ENCODE measurements around the gene FYN. TPM values are rescaled to one million over a fixed set of nuclear protein-coding genes. Genes with fewer than 3 reads are reported as not detected.

Gene FYN
- total RNA-seq, 1 experiment from 2014 or later = 49.9 TPM

DNA sequence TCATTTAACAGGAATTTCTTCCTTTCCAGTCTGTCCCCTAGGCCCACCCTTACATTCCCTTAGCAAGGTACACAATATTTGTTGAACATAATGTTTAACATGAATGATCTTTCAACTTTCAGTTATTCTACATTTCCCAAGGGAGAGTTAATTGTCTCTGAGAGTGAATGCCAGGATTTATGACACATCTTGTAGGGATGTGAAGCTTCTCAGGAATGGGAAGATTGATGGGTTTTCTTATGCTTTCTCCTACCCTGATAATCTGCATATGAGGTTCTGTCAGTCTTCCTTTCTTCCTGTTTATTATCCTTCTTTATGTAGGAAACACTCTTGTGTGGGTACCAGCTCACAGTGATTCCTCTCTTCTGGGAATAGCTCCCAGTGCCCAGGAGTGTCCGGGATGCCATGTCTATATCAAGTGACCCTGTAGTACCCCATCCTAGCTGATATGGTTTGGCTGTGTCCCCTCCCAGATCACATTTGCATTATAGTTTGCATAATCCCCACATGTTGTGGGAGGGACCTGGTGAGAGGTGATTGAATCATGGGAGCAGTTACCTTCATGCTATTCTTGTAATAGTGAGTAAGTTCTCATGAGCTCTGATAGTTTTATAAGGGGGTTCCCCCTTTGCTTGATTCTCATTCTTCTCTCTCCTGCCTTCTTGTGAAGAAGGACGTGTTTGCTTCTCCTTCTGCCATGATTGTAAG lies 7.1 kb upstream of the FYN start:
- no peak for DNase-seq (ENCODE audit: low read depth)

DNA sequence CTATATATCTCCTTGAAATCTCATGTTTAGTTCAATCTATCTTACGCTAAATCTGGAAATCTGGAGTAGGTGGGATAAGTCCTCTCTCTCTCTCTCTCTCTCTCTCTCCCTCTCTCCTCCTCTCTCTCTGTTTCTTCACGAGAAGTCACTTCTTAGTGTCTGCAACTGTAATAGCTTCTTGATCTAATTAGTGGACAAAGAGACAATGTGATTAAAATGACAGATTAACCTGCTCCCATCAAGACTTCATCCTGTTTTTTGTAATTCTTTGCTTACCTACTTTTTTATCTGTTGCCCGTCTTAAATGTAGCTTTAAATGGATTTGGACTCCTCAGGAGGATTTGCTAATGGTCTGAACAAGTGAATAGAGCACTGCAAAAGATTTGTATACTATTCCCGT lies 2.5 kb upstream of the FYN start:
- no peak for DNase-seq (ENCODE audit: low read depth)

DNA sequence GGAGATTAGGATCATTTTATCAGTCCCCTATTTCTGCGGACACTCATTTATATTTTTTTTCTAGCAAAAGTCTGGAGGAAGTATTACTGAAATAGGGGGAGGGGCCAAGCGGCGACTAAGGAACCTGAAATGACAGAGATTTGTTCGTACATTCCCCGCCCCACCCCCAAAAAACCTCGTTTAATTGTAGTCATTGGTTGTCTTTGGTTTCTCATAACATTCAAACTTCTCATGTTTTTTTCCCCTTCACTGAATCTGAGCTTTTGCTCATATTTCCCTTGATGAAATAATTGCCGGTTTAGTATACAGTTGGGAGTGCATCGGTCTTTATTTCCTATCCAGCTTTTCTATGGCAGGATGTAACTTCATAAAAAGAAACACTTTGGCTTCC lies 768 bp upstream of the FYN start:
- peak; percentile 45 for DNase-seq (ENCODE audit: low read depth)

DNA sequence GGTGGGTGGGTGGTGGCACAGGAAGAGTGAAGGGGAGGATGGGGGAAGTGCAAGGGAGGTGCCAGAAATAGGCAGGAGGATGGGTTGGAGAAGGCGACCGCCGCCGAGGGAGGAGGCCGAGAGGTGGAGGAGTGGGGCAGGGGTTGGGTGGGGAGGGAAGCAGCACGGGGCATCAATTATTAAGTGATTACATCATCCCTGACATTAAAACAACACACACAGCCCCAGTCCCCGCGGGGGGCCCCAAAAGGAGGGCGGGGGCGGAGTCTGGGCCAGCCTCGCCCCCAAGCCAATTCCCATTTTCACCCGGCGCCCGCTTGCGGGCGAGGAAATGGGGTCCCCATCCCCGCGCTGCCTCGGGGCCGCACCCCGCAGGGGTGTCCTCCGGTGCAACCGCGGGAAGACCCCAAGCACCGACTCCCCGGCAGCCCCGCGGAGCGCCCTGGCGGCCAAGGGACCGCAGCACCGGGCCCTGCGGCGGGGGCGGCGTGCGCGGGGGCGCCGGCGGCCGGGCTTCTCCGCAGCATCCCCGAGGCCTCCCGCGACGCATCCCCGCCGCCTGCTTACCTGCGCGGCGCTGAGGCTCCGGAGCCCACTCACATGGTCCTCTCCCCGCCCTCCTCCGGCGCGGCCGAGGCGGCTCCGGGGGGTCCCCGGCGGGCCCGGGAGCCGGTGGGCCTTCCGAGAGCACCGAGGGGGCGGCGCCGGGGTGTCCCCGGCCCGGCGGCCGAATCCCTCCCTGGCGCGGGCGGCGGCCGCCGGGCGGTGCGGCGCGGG lies 663 bp downstream of the FYN start:
- DNase-seq (ENCODE audit: low read depth) = peak; percentile 69

DNA sequence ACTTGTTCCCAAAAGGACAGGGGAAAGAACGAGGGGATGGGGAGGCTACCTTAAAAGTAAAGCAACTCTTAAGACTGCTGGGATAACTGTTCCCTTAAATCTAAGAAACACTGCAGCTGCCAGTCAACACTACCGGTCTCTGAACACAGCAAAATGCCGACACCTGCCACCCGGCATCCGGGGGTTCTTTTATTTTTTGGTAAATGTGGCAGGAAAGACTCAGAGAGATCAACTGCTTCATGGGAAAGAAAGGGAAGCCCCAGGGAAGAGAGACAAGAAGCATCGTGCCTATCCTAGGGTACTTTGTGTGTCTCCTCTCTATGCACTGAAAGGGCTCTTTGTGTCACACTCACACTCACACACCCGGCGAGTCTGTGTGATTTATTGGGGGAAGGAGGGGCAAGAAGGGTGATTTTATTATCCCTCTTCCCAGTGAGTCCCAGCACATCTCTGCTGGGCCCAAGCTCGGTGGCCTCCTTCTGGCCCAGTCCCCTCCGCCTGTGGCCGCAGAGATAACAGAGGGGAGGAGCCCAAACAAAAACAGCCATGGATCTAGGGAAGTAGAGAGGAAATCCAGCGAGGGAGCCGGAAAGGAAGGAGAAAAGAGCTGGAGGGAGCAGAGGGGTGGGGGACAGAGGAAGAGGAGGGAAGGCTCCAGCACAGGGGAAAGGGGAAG lies 1.4 kb downstream of the FYN start:
- no peak for DNase-seq (ENCODE audit: low read depth)

DNA sequence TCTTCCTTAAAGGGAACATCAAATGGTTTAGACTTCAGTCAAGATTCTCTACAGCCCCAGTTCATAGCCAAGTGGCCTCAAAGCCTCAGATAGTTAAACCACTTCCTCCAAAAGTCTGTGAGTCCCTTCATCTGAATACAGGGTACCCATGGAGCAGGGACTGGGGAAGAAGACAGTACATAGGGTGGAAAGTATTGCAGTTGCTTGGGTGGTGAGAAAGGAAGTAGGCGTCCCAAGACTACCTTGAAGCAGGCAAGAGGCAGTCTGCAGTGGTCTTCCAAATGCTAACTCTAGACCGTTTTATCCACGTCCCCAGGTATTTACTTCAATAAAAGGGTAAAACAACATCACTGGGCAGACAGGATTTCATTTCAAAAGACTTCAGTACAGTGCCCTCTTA lies 2.0 kb downstream of the FYN start:
- DNase-seq (ENCODE audit: low read depth) = peak; percentile 13

DNA sequence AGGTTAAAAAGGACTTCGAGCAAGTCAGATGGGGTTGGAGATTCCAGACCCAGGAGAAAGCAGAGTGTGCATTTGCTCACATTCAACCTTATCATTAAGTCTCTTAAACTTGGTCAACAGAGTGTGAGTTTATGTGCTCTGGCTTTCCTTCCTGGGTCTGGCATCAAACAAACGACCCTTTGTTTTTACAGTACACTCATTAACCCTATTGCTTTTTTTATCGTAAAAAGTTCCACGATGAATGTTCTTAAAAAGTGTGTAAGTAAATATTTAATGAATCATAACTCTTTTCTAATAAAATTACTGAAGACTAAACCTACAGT lies 2.5 kb downstream of the FYN start:
- DNase-seq (ENCODE audit: low read depth) = no peak

DNA sequence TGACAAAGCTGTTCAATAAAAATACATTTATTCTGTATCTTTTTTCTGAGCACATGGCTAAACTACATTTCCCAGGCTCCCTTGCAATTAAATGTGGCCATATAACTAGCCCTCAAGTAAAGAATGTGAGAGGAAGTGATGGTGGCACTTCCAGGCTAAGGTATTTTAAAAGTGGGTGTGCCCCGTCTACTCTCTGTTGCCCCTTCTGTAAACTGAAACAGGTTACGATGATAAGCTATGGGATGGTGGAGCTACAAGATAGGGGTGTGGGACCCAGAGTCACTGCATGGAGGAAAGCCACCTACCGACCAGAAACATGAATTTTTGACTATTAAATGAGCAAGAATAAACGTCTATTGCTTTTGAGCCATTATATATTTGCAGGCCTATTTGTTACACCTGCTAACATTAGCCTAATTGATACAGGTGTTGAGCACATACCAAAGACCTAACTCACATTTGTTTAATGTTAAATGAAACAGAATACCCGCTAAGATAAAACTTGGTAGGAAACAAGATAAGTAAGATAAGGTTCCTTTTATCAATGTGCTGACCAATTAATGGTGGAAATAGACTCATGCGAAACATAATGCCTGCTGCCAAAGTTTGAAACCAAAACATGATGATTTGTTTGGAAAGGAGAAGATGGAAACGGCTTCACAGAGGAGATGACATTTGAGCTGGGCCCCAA lies 3.1 kb downstream of the FYN start:
- no peak for DNase-seq (ENCODE audit: low read depth)

DNA sequence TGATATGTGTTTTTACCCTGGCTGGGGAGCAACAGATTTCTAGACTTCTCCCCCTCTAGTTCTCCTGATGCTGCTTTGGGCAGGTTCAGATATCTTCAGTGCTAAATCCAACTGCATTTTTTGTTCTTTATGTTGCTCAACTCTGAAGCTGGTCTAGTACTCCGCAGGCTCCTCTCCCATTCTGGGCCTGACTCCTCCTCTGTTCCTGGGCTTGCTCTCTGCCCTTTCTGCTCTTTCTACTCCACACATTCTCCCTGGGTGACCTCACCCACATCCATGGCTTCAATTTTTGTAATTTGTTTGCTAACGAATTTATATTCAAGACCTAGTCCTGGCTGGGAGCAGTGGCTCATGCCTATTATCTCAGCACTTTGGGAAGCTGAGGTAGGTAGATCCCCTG lies 6.4 kb downstream of the FYN start:
- DNase-seq (ENCODE audit: low read depth) = no peak

DNA sequence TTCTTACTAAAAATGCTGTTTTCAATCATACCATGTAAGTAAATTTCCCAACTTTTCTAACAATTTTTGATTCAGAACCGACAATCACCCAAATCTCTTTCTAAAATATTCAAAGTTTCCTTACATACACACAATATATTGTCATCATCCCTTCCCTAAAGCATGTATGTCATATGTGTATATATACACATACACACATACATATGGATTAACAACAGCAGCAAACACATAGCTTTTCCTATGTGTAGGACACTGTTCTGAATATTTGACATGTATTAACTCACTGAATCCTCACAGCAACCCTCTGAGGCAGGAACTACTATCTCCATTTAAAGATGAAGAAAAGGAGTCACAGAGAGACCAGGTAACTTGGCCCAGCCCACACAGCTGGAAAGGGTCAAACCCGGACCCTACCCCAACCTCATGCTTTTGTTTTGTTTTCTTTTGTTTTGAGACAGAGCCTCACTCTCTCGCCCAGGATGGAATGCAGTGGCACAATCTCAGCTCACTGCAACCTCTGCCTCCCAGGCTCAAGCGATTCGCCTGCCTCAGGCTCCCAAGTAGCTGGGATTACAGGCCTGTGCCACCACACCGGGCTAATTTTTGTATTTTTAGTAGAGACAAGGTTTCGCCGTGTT lies 7.2 kb downstream of the FYN start:
- DNase-seq (ENCODE audit: low read depth) = no peak

DNA sequence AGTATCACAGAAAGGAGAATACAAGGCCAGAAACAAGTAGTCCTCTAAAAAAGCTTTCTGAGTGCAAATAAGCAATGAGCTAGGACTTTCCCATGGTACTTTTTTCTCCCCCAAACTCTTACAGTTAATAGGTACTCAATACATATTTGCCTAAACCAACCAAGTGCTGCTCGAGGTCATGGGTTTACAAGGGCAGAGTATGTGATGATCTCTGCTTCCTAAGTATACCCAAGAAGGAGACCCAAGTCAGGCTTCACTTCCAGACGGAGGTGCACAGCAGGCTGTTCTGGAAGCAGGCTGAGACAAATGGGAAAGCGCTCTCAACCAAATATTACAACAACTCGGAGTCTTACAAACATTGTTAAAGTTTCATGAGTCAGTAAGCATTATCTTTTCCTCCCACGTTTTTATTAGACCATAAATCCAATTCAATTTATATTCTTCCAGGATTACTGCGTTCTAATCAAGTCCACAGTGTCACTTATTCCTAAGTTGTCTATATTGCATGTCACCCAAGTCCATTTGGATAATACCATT lies 8.1 kb downstream of the FYN start:
- DNase-seq (ENCODE audit: low read depth) = no peak

DNA sequence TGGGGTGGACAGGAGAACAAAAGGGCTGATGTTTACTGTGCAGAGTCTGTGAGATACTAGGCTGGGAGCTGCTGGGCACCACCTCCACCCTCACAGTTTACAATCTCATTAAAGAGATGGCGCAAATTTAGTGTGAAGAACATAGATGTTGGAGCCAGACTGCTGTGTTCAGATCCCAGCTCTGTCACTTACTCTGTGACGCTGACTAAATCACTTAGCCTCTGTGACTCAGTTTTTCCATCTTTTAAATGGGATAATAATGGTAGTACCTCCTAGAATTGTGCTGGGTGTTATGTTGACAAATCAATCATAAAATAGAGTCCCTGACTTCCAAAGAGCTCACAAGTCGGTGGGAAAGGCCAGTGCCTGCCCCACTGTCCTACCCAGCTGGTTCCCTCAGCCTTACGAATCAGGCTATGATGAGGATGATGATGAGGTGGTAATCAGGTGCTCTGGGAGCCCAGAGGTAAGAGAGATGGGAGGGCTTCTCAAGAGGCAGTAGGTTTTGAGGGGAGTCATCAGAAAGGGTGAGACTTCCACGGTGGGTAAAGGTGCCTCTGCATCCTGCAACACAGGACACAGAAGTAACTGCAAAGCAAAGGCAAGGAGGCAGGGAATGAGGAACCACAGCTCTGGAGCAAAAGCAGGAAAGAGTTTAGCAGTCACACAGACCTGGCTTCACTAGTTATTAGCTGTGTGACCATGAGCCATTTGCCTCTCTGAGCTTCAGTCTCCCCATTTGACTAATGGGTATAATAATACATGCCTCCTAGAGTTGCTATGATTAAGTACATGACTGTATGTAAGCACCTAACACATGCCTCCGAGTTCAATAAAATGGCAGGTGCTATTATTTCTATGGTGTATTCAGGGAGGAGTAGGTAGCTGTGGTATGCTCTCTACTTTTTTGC lies 8.9 kb downstream of the FYN start:
- DNase-seq (ENCODE audit: low read depth) = no peak

DNA sequence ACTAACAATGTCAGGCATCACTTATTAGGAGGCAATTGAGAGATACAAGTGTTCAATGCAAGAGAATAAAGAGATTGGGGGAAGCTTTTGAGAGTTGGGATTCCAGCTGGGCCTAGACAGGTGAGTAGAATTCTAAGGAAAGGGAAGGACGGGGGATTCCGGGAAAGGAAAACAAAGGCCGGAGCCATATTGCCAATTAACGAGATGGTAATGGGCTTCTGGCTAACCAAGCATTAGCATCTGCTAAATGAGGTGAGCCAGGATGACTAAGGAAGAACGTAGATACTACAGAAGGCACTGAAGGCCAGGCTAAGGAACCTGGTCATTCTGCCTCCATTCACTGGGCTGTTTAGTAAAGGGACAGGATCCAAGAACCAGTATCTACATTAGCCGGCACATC lies 10.5 kb downstream of the FYN start:
- DNase-seq (ENCODE audit: low read depth) = no peak

DNA sequence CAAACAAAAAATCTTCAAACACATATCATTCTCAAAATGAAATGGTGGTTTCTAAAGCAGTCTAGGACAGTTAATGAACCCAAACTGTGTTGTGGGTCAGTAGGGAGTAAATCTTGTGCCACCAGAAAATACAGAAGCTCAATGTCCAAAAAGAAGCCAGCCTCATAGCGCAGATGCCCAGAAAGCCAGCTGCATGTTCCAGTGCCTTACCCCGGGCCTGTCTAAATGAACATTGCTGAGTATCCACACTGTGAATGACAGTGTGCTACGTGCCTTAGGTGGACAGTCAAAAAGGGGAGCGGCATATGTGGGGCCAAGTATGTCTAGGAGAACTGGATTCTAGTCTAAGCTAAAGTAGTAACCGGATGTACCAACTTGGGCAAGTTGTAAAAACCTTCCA lies 10.9 kb downstream of the FYN start:
- no peak for DNase-seq (ENCODE audit: low read depth)

DNA sequence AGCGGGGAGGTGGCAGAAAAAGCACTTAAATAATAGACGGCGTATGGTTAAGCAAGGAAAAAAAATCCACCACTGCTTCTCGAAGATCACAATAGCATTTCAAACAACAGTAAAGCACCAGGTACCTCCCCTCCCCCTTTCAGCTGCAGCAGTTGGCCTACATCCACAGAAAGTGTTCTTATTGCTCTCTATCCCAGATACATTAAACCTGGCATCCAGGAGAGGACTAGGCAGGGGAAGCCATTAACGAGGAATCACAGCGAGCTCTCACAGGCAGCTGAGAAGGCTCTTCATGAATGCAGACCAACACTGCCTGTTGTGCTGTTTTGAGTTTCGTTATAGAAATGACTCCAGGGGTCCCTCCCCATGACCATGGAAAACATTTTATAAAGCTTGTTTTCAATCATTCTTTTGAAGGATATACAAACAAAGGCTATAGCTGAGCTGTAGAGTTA lies 11.8 kb downstream of the FYN start:
- DNase-seq (ENCODE audit: low read depth) = no peak

DNA sequence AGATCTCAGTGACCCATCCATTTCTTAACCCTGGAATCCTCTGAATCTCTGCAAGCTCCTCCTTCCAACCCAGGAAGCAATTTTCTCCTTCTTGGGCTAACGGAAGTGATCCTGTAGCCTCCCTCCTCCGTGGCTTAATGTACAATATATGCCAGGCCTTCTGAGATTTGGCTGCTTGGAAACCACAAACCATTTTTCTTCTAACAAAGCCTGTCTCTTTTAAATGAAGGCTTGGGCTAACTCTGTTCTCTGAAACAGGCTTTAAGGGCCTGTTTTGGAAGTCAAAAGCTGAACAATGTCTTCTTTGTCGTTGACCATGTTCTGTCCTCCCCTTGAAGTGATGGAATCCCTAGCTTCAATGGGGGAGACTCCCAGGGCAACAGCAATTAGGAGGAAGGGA lies 14.9 kb downstream of the FYN start:
- DNase-seq (ENCODE audit: low read depth) = no peak

DNA sequence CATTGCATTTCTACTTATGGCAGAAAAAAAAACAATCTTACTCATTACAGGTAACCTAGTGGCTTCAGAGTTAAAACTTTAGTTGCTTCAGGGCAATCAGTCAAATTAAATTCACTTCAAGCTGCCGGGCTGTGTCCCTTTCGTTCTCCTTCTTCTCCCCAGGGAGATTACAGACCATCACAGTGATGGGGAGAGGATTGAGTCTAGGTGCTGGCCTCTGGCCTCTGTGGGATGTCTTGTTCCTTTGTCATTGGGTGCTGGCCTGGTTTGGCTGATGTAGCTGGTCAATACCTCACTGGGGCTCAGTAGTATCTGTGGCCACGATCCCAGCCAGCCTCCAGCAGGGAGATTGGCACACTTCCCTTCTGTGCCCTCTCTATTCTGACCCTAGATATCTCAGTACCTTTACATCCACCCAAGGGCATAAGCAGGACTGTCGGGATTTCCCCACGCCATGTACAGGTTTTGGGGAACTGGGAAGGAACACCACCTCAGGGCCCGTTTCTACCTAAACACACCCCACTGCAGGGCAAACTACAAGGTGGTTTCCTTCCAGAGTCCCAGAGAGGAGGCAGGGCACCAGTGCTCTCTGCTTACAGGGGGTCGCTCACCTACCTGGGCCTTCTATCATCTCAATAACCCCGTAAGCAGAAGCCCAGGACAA lies 15.4 kb downstream of the FYN start:
- no peak for DNase-seq (ENCODE audit: low read depth)

DNA sequence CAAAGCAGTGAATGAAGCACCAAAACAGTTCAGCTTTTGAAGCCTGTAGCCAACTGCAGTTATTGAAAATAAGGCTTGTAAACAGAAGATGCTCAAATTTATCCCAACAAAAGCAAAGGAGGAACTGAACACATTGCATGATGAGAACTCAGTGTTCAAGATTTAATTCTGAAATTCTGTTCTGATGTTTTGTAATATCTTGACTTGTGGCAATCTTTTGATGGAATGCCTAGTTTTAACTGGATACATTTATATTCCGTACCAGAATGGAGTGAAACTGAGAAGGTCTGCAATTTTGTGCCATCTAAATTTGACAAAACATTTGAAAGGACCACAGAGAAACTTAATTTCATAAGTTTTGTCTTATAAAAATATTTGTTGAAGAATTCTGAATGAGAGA lies 17.5 kb downstream of the FYN start:
- DNase-seq (ENCODE audit: low read depth) = no peak

DNA sequence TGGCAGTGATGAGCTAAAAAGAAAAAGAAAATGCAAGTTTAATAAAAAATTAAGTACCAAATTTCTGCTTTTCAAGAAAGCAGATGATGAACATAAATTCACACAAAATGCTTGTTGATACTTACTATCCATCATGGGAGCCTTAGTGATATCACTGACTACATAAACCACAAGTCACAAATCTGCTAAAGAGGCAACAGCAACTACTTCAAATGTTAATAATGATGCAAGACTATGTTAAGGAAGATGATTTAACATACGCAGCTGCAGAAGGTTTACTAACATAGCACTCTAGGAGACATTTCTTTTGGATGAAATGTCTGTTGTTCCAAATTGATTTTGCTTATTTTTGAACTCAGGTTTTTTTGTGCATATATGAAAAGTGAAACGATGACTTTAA lies 18.6 kb downstream of the FYN start:
- no peak for DNase-seq (ENCODE audit: low read depth)

DNA sequence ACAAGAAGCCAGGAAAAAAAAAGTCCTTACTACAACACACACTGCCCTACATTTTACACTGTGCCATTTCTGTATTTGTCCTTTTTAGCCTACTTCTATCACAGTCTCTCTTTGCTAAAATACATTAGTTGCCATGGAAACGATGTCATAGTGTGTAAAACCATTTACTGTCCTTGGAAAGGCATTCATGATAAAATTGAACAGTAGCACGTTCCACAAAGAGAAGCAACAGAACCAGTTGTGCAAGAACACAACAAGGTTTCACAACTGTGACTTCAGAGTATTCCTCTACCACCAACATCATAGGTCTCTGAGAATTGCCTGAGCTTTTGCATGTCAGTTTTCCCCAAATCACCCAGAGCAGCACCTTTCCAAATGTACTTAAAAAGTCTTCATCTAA lies 20.5 kb downstream of the FYN start:
- DNase-seq (ENCODE audit: low read depth) = no peak
